ENCODE measurements around the gene LPIN1. TPM values are rescaled to one million over a fixed set of nuclear protein-coding genes. Genes with fewer than 3 reads are reported as not detected.

The LPIN1 gene
- total RNA-seq, 2 donors from 2014 or later: 86.7 to 99.8 TPM

DNA sequence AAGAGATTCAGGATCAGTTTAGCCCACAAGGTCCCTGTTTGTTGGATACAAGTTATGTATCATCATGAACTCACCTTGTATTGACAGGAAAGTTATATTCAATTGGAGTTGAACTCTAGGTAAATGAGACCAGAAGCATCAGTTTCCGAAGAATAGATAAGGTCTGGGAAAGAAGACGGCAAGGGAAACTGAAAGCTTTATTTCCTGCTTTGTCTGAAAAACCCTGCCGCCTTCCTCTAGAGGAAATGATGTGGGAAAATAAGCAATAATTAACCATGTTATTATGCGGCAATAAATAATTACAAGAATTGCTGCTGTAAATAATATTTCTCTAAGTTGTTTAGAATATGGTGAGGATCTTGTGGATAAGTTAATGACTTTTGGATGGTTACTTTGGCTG is 32.0 kb downstream of the LPIN1 start:
- H3K4me3 Mint-ChIP-seq: peak overlapping the region; percentile 86
- H3K27ac Mint-ChIP-seq: peak overlapping the region; percentile 85
- DNase-seq: no peak
- peak; percentile 3 for ATAC-seq
- no peaks in the 10 kb centered on the region for H3K27me3 Mint-ChIP-seq
- H3K4me1 Mint-ChIP-seq: peaks cover 38% of the 10 kb centered on the region
- H3K9me3 ChIP-seq (ENCODE audit: control insufficient read depth, low read length, poor library complexity, severe bottlenecking): no peaks in the 10 kb centered on the region
- H3K36me3 Mint-ChIP-seq (ENCODE audit: low read depth): peaks cover 13% of the 10 kb centered on the region

DNA sequence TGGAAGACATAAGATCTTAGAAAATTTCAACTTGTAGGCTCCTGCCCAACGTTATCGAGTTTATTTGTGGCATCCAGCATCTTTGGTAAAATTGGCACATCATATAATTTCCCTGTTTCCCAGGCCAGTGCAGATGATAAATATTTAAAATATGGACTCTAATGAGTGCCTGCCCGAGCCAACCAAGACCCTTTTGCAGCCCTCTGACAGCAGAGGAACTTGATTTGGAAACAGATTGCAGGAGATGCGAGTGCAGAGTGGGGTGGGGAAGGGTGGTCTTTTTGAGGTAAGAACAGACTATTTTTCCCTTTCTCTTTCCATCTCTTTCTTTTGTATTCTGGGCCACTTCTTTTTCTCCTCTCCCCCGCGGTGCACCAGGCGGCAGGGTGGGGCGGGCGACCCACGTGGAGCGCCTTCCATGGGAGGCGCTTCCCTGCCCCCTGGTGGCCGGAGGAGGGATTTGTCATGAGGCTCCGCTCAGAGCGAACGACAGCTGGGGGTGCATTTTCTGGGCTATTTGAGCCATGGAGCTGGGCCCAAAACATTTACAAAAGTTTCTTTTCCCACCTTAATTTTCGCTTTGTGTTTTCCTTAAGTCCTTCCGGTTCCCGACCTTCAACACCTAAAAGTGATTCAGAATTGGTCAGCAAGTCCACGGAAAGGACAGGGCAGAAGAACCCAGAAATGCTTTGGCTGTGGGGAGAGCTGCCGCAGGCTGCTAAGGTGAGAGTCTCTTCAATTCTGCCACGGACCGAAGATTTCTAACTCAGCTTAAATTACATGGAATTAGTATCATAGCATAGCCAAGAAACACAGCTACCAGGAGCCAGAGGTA is 32.7 kb downstream of the LPIN1 start:
- Mint-ChIP-seq H3K4me1 (peaks cover 31% of the 10 kb centered on the region), H3K27ac (peak overlapping the region; percentile 85), H3K27me3 (no peaks in the 10 kb centered on the region), H3K36me3 (ENCODE audit: low read depth) (peaks cover 9% of the 10 kb centered on the region), H3K4me3 (peak overlapping the region; percentile 86)
- H3K9me3 ChIP-seq (ENCODE audit: control insufficient read depth, low read length, poor library complexity, severe bottlenecking): no peaks in the 10 kb centered on the region
- ATAC-seq: peak; percentile 96
- peak; percentile 79 to 88 (median 84) for DNase-seq

DNA sequence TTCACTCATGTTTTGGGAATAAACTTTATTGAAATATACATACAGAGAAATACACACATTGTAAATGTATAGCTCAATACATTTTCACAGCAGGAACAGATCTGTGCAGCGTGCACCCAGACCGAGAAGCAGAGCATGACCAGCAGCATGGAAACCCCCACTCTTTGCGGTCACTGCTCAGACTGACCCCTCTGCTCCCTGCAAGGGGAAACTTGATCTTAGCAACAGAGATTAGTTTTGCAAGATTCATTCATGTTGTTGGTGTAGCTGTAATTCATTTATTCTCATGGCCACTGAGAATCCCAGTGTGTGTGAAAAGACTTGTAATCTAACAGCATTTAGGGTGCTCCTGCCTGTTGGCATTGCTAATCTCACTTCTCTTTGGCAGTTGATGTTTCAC is 35.2 kb downstream of the LPIN1 start:
- H3K27ac Mint-ChIP-seq: no peak overlapping the region
- H3K4me1 Mint-ChIP-seq: peaks cover 22% of the 10 kb centered on the region
- H3K36me3 Mint-ChIP-seq (ENCODE audit: low read depth): peaks cover 6% of the 10 kb centered on the region

DNA sequence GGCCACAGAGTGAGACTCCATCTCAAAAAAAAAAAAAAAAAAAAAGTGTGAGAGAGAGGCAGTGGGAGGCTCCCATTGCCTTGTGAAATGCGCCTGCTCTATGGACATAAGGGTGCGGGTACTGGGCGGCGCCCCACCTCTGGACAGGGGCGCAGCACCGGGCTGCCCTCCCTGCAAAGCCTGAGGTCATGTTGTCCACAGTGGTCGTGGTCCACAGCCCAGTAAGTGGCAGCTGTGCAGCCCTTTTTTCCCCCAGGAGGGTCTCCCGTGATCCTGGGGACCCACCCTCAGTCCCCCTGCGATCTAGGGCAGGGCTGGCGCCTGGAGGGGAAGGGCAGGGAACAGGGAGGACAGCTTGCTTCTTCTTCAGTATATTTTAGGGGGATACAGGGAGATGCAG is 37.8 kb downstream of the LPIN1 start:
- H3K9me3 ChIP-seq (ENCODE audit: control insufficient read depth, low read length, poor library complexity, severe bottlenecking): no peaks in the 10 kb centered on the region
- H3K27ac Mint-ChIP-seq: peak overlapping the region; percentile 87
- peaks cover 6% of the 10 kb centered on the region for H3K36me3 Mint-ChIP-seq (ENCODE audit: low read depth)
- no peak overlapping the region for H3K4me3 Mint-ChIP-seq
- no peak for DNase-seq
- ATAC-seq: no peak
- H3K4me1 Mint-ChIP-seq: peaks cover 10% of the 10 kb centered on the region
- no peaks in the 10 kb centered on the region for H3K27me3 Mint-ChIP-seq

More for the DNA sequence above, 35.2 kb downstream of the LPIN1 start:
- no peaks in the 10 kb centered on the region for H3K9me3 ChIP-seq (ENCODE audit: control insufficient read depth, low read length, poor library complexity, severe bottlenecking)
- ATAC-seq (no peak), DNase-seq (no peak)
- no peaks in the 10 kb centered on the region for H3K27me3 Mint-ChIP-seq
- no peak overlapping the region for H3K4me3 Mint-ChIP-seq

DNA sequence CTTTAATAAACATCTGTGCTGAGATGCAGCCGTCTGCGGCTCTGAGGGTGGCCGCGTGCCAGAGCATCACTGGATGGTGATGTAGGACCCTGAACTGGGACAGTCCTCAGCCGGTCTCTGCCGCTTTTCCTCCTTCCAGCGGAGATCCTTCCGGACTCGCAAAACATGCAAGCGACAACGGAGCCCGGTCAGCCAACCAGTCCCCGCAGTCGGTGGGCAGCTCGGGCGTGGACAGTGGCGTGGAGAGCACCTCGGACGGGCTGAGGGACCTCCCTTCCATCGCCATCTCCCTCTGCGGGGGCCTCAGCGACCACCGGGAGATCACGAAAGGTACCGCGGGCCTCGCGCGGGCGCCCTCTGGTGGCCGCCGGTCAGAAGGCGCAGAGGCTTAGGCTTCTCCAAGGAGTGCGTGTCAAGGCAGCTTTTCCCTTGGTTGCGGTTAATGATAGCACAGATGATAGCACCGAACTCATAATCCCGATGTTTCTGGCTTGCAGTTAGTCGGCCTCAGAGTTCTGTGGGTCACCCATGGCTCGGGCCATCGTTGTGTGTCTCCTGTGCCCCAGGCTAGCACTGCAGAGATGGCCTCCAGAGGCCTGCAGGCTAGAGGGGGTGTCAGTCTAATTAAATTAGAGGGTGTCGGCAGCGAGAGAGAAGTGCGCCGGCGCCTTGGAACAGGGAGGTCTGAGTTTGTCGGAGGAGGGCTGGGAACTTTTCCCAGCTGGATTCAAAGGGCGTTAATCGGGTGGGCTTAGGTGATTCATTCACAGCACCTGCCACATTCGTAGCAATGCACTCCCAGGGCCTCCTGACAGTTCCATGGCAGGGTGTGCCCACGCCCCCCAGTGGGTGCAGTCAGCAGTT is 38.5 kb downstream of the LPIN1 start:
- peak overlapping the region; percentile 87 for H3K27ac Mint-ChIP-seq
- H3K27me3 Mint-ChIP-seq: no peaks in the 10 kb centered on the region
- ATAC-seq (peak; percentile 72), DNase-seq (peak; percentile 36 to 54 (median 50))
- no peak overlapping the region for H3K4me3 Mint-ChIP-seq
- peaks cover 8% of the 10 kb centered on the region for H3K36me3 Mint-ChIP-seq (ENCODE audit: low read depth)
- H3K4me1 Mint-ChIP-seq: peaks cover 10% of the 10 kb centered on the region
- no peaks in the 10 kb centered on the region for H3K9me3 ChIP-seq (ENCODE audit: control insufficient read depth, low read length, poor library complexity, severe bottlenecking)

DNA sequence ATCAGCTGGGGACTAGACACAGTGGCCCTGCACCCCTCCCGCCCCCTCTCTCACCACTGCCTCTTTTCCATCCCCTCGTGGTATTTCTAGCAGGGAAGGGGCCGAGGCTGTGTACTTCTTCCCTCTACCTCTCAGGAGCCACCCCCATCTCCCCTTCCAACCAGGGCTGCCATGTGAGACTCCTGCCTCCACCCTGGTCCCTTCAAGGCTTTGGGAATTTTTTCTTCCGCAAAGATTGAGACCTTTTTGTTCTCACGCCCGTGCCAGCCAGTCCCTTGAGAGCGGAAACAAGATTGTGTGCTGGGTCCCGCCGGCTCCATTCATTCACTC is 39.1 kb downstream of the LPIN1 start:
- H3K36me3 Mint-ChIP-seq (ENCODE audit: low read depth): peaks cover 8% of the 10 kb centered on the region
- DNase-seq: no peak
- ATAC-seq: no peak
- no peaks in the 10 kb centered on the region for H3K9me3 ChIP-seq (ENCODE audit: control insufficient read depth, low read length, poor library complexity, severe bottlenecking)
- H3K4me1 Mint-ChIP-seq: peaks cover 11% of the 10 kb centered on the region
- H3K27me3 Mint-ChIP-seq: no peaks in the 10 kb centered on the region
- H3K4me3 Mint-ChIP-seq: no peak overlapping the region
- no peak overlapping the region for H3K27ac Mint-ChIP-seq

DNA sequence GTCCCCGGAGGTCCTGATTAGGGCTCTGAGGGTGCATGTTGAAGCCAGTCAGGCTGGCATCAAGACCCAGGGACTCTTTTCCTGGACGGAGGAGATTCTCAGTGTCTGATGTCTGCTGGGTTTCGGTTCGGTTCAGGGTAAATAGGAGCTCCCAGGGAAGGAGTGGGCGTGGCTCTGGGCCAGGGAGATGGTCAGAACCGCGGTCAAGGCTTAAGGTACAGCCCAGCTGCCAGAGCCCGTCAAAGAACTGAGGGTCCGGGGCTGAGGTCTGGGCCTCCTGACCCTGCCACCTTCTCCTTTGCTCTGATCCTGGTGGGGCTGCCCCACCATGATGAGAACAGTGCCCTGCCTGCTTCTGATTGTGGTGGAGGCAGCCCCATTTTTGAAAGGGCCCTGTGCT is 39.8 kb downstream of the LPIN1 start:
- Mint-ChIP-seq H3K4me3 (no peak overlapping the region), H3K27ac (no peak overlapping the region), H3K36me3 (ENCODE audit: low read depth) (peaks cover 10% of the 10 kb centered on the region), H3K27me3 (no peaks in the 10 kb centered on the region), H3K4me1 (peaks cover 15% of the 10 kb centered on the region)
- no peak for DNase-seq
- ATAC-seq: no peak
- no peaks in the 10 kb centered on the region for H3K9me3 ChIP-seq (ENCODE audit: control insufficient read depth, low read length, poor library complexity, severe bottlenecking)

DNA sequence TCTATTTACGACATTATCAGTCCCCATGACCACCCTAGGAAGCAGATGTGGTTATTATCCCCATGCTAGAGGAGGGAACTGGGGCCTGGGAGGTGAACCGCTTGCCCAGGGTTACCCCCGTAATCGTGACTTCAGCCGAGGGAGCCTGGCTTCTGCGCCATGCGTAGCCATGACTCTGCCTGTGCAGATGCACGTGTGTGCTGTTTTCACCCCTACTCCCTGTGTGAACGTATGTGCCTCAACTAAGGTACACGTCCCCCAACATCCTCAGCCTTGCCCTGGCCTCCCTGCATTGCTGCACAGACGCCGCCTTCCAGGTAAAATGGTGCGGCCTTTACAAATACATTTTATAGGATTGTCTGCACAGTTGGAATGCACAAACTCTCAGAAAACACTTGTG is 40.2 kb downstream of the LPIN1 start:
- no peak overlapping the region for H3K4me3 Mint-ChIP-seq
- H3K27me3 Mint-ChIP-seq: no peaks in the 10 kb centered on the region
- DNase-seq: no peak
- H3K4me1 Mint-ChIP-seq: peaks cover 17% of the 10 kb centered on the region
- peaks cover 10% of the 10 kb centered on the region for H3K36me3 Mint-ChIP-seq (ENCODE audit: low read depth)
- no peak overlapping the region for H3K27ac Mint-ChIP-seq
- no peak for ATAC-seq
- no peaks in the 10 kb centered on the region for H3K9me3 ChIP-seq (ENCODE audit: control insufficient read depth, low read length, poor library complexity, severe bottlenecking)

DNA sequence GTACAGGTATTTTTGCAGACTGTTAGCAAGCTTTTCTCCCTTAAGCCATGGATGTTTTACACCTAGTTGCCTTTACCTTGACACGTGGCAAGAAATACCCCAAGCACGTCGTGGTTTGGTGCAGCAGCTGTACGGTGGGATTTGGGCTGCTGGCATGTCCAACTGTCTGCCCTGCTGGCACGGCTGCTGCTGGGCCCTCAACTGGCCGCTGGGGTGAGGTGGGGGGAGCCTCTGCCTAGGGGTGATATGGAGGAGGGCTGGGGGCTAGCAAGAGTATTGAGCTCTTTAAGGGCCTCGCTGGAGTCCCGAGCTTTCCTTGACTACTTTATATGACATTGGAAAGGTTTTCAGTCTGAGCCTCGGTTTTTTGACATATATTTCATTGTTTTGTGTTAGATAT is 41.6 kb downstream of the LPIN1 start:
- H3K4me1 Mint-ChIP-seq: peaks cover 17% of the 10 kb centered on the region
- H3K27ac Mint-ChIP-seq: no peak overlapping the region
- peaks cover 12% of the 10 kb centered on the region for H3K36me3 Mint-ChIP-seq (ENCODE audit: low read depth)
- H3K27me3 Mint-ChIP-seq: no peaks in the 10 kb centered on the region
- no peak overlapping the region for H3K4me3 Mint-ChIP-seq
- DNase-seq: no peak
- no peaks in the 10 kb centered on the region for H3K9me3 ChIP-seq (ENCODE audit: control insufficient read depth, low read length, poor library complexity, severe bottlenecking)
- no peak for ATAC-seq

DNA sequence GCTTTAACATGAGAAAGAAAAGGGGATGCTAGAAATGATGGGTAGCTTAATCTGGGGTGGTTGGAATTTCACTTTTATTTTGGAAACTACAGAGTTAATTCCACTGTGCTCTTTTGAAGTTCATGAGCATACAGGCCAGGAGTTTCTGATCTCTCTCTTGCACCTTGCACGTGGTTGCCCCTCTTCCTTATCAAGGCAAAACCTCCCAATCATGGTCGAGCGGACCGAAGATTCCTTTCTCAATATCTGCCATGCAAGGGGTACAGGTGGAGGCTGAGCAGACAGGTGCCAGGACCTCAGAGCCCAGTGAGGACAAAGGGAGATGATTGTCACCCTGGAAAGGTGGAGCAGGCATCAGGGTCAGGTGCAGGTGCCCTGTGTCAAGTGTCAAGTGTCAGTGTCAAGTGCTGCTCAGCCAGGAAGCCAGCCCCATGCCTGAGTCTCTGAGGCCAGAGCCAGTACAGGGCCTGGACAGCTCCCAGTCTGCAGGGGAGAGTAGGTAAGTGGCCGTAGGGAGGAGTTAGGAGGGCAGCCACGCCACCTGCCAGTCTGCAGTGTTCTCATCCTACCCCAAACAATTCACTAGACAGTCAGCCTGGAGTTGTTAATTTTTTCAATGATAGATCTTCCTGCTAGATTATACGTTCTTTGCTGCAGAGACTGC is 42.2 kb downstream of the LPIN1 start:
- DNase-seq (no peak), ATAC-seq (no peak)
- no peaks in the 10 kb centered on the region for H3K9me3 ChIP-seq (ENCODE audit: control insufficient read depth, low read length, poor library complexity, severe bottlenecking)
- Mint-ChIP-seq H3K4me3 (no peak overlapping the region), H3K4me1 (peaks cover 17% of the 10 kb centered on the region), H3K36me3 (ENCODE audit: low read depth) (peaks cover 16% of the 10 kb centered on the region), H3K27me3 (no peaks in the 10 kb centered on the region), H3K27ac (peak overlapping the region; percentile 84)

DNA sequence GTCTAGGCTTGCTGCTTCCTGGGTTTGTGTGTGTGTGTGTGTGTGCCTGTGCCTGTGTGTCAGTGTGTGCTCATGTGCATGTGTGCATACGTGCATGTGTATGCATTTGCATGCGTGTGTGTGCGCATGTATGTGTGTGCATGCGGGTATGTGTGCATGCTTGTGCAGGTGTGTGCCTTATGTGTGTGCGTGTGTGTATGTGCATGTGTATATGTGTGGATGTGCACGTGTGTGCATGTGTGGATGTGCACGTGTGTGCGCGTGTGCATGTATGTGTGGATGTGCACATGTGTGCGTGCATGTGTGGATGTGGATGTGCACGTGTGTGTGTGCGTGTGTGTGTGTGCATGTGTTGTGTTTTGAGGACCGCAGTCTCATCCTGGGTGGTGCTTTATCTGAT is 42.8 kb downstream of the LPIN1 start:
- DNase-seq (no peak), ATAC-seq (no peak)
- H3K27ac Mint-ChIP-seq: peak overlapping the region; percentile 84
- H3K4me3 Mint-ChIP-seq: no peak overlapping the region
- H3K27me3 Mint-ChIP-seq: no peaks in the 10 kb centered on the region
- no peaks in the 10 kb centered on the region for H3K9me3 ChIP-seq (ENCODE audit: control insufficient read depth, low read length, poor library complexity, severe bottlenecking)
- peaks cover 17% of the 10 kb centered on the region for H3K4me1 Mint-ChIP-seq
- H3K36me3 Mint-ChIP-seq (ENCODE audit: low read depth): peaks cover 18% of the 10 kb centered on the region

DNA sequence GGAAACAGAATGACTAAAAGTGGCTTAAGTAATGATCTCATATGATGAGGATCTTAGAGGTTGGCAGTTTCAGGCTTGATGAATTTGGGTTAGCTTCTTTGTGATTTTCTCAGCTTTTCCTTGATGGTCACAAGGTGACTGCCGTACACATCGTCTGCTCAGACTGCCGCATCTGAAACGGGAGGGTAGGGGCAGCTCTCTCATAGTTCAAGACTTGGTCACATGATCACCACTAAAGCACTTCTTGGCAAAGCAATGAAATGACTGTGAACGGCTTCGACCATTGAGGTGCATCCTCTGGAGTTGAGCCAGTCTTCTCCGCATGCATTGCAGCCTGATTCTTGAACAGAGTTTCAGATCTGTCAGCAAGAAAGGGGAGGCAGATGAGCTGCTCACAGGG is 43.8 kb downstream of the LPIN1 start:
- Mint-ChIP-seq H3K36me3 (ENCODE audit: low read depth) (peaks cover 20% of the 10 kb centered on the region), H3K27me3 (no peaks in the 10 kb centered on the region), H3K4me3 (no peak overlapping the region), H3K27ac (no peak overlapping the region), H3K4me1 (peaks cover 17% of the 10 kb centered on the region)
- DNase-seq (no peak), ATAC-seq (no peak)
- no peaks in the 10 kb centered on the region for H3K9me3 ChIP-seq (ENCODE audit: control insufficient read depth, low read length, poor library complexity, severe bottlenecking)

DNA sequence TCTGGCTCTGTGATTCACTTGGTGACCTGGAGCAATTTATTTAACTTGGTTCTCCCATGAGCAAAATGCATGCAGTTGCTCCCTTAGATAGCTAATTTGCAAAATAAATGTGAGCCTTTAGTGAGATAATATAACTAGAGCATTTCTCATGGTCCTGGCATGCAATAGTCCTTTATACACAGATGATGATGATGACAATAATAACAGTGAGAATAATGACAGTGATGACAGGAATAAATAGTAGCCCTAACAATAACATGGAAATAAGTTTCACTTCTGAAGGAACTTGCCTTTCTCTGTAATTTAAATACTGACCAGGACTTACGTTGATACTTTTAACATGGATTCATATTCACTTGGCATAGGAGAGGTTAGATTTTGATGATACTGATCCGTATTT is 49.2 kb downstream of the LPIN1 start:
- Mint-ChIP-seq H3K4me3 (no peak overlapping the region), H3K27me3 (no peaks in the 10 kb centered on the region), H3K4me1 (peaks cover 15% of the 10 kb centered on the region), H3K27ac (peak overlapping the region; percentile 63), H3K36me3 (ENCODE audit: low read depth) (peaks cover 23% of the 10 kb centered on the region)
- no peak for ATAC-seq
- no peaks in the 10 kb centered on the region for H3K9me3 ChIP-seq (ENCODE audit: control insufficient read depth, low read length, poor library complexity, severe bottlenecking)
- no peak for DNase-seq
